MM.1S (cell line): ENCODE measurements around the gene AMT.

Experiments used
- DNase-seq: peaks from one replicate; pipeline ENCODE4 v3.0.0-alpha.2; 2015
- H2AFZ ChIP-seq: fragments of 300-600 bp; sonication (generic); 2 replicates; pipeline ENCODE4 v1.6.0; 2016; ENCODE audit warnings: antibody characterized with exemption, low read length
- H3F3A ChIP-seq: fragments of 300-600 bp; sonication (generic); 2 replicates; pipeline ENCODE4 v1.6.1; 2016; ENCODE audit warnings: mild to moderate bottlenecking, antibody characterized with exemption, low read length, moderate library complexity, mixed read lengths; ENCODE audit not compliant: insufficient read depth
- H3K27ac ChIP-seq: fragments of 300-600 bp; sonication (generic); 2 replicates; pipeline ENCODE4 v1.5.1; 2016; ENCODE audit warnings: mild to moderate bottlenecking, low read length
- H3K27me3 ChIP-seq: fragments of 300-600 bp; sonication (generic); replicated peaks from 2 replicates; pipeline ENCODE4 v1.6.0; 2016; ENCODE audit warnings: low read length; ENCODE audit not compliant: insufficient read depth
- H3K36me3 ChIP-seq: fragments of 300-600 bp; sonication (generic); replicated peaks from 2 replicates; pipeline ENCODE4 v1.6.1; 2016; ENCODE audit warnings: mild to moderate bottlenecking, low read length, mixed read lengths; ENCODE audit not compliant: insufficient read depth
- H3K4me1 ChIP-seq: fragments of 300-600 bp; sonication (generic); 2 replicates; pipeline ENCODE4 v1.6.1; 2016; ENCODE audit warnings: low read length, mixed read lengths
- H3K4me2 ChIP-seq: fragments of 300-600 bp; sonication (generic); 2 replicates; pipeline ENCODE4 v1.6.0; 2016; ENCODE audit warnings: low read depth, low read length
- H3K4me3 ChIP-seq: fragments of 300-600 bp; sonication (generic); 2 replicates; pipeline ENCODE4 v1.5.1; 2016; ENCODE audit warnings: low read length, mixed read lengths
- H3K79me2 ChIP-seq: fragments of 300-600 bp; sonication (generic); 2 replicates; pipeline ENCODE4 v1.6.1; 2016; ENCODE audit warnings: mixed run types, low read length, mixed read lengths
- H3K9ac ChIP-seq: fragments of 300-600 bp; sonication (generic); 2 replicates; pipeline ENCODE4 v1.6.1; 2016; ENCODE audit warnings: low read length, mixed read lengths
- H3K9me2 ChIP-seq: fragments of 300-600 bp; sonication (generic); replicated peaks from 2 replicates; pipeline ENCODE4 v1.6.1; 2016; ENCODE audit warnings: mild to moderate bottlenecking, low read length, mixed read lengths; ENCODE audit not compliant: insufficient read depth
- H3K9me3 ChIP-seq: fragments of 300-600 bp; sonication (generic); replicated peaks from 2 replicates; pipeline ENCODE4 v1.6.1; 2016; ENCODE audit warnings: mild to moderate bottlenecking, low read length, mixed read lengths; ENCODE audit not compliant: insufficient read depth
- H4K20me1 ChIP-seq: fragments of 300-600 bp; sonication (generic); 2 replicates; pipeline ENCODE4 v1.6.1; 2016; ENCODE audit warnings: mild to moderate bottlenecking, low read length, moderate library complexity, mixed read lengths; ENCODE audit not compliant: insufficient read depth
- CTCF ChIP-seq: fragments of 300-600 bp; sonication (generic); IDR thresholded peaks from 2 replicates; pipeline ENCODE4 v1.5.1; 2016; ENCODE audit warnings: antibody characterized with exemption, low read length, mixed read lengths
- EZH2 ChIP-seq: fragments of 300-600 bp; sonication (generic); optimal IDR thresholded peaks from 2 replicates; pipeline ENCODE3; 2017; ENCODE audit warnings: low read depth, mild to moderate bottlenecking, antibody characterized with exemption, low read length, mixed read lengths
- EZH2phosphoT487 ChIP-seq: fragments of 300-600 bp; sonication (generic); IDR thresholded peaks from 2 replicates; pipeline ENCODE4 v1.6.1; 2018; ENCODE audit warnings: antibody characterized with exemption, low read length

AMT gene

GRCh38 chr3:49413338-49413734 is 8.9 kb downstream of the AMT start:
- peaks cover 60% of the 10 kb centered on the region for H3K79me2 ChIP-seq
- no peaks in the 10 kb centered on the region for H3K27me3 ChIP-seq
- peak overlapping the region; percentile 99 for H3K4me2 ChIP-seq
- peak overlapping the region; percentile 86 for H3K4me3 ChIP-seq
- peaks cover 19% of the 10 kb centered on the region for H4K20me1 ChIP-seq
- peak overlapping the region; percentile 70; the same call in 1 of the 2 replicates for H3K27ac ChIP-seq
- H3F3A ChIP-seq = peaks cover 23% of the 10 kb centered on the region
- no peak for DNase-seq
- H2AFZ ChIP-seq = no peak overlapping the region
- no peaks in the 10 kb centered on the region for H3K9me2 ChIP-seq
- H3K9ac ChIP-seq = peak overlapping the region; percentile 94
- H3K4me1 ChIP-seq = peaks cover 50% of the 10 kb centered on the region
- H3K9me3 ChIP-seq = no peaks in the 10 kb centered on the region
- no peak for TF ChIP-seq EZH2phosphoT487
- H3K36me3 ChIP-seq = no peaks in the 10 kb centered on the region

GRCh38 chr3:49412632-49413337 is 9.5 kb downstream of the AMT start:
- TF ChIP-seq EZH2phosphoT487 (no peak), EZH2 (no peak), CTCF (no peak)
- H2AFZ ChIP-seq = peak overlapping the region; percentile 26; the same call in 1 of the 2 replicates
- peak overlapping the region; percentile 86 for H3K4me3 ChIP-seq
- peak overlapping the region; percentile 94 for H3K9ac ChIP-seq
- peaks cover 24% of the 10 kb centered on the region for H4K20me1 ChIP-seq
- H3K27me3 ChIP-seq = no peaks in the 10 kb centered on the region
- H3K9me3 ChIP-seq = no peaks in the 10 kb centered on the region
- peak overlapping the region; percentile 70 for H3K27ac ChIP-seq
- peaks cover 23% of the 10 kb centered on the region for H3F3A ChIP-seq
- peak overlapping the region; percentile 99 for H3K4me2 ChIP-seq
- peaks cover 66% of the 10 kb centered on the region for H3K79me2 ChIP-seq
- DNase-seq = no peak
- no peaks in the 10 kb centered on the region for H3K36me3 ChIP-seq
- no peaks in the 10 kb centered on the region for H3K9me2 ChIP-seq
- H3K4me1 ChIP-seq = peaks cover 50% of the 10 kb centered on the region

GRCh38 chr3:49411968-49412631 is 10.2 kb downstream of the AMT start, which contains the start of the genes RHOA and TCTA:
Gene RHOA (minus strand): TSS chr3:49411976. CDS start chr3:49375589, 36,387 bp downstream.
Gene TCTA (plus strand): TSS chr3:49412423. CDS start chr3:49412427, 4 bp downstream.
- H3K9me2 ChIP-seq = no peaks in the 10 kb centered on the region
- peaks cover 69% of the 10 kb centered on the region for H3K79me2 ChIP-seq
- H2AFZ ChIP-seq = peak within 1 kb of the TSS; percentile 26
- peak; percentile 100 for DNase-seq
- peaks cover 46% of the 10 kb centered on the region for H3K4me1 ChIP-seq
- H3K36me3 ChIP-seq = no peaks in the 10 kb centered on the region
- peaks cover 23% of the 10 kb centered on the region for H3F3A ChIP-seq
- no peak for TF ChIP-seq EZH2
- TF ChIP-seq EZH2phosphoT487 = no peak
- no peak for TF ChIP-seq CTCF
- H3K4me2 ChIP-seq = peak within 1 kb of the TSS; percentile 99
- H3K9me3 ChIP-seq = no peaks in the 10 kb centered on the region
- no peaks in the 10 kb centered on the region for H3K27me3 ChIP-seq
- H3K9ac ChIP-seq = peak within 1 kb of the TSS; percentile 94
- peak within 1 kb of the TSS; percentile 94 for H3K4me3 ChIP-seq
- H3K27ac ChIP-seq = peak within 1 kb of the TSS; percentile 71
- H4K20me1 ChIP-seq = peaks cover 30% of the 10 kb centered on the region
